Coronary artery (tissue), 2 donors: ENCODE measurements around the gene KRT77.
A peak's percentile ranks its signal among the peaks of the same experiment; 100 is the strongest.

Experiments
- DNase-seq: peaks from one replicate; pipeline ENCODE4 v3.0.0-alpha.2; 2017; ENCODE audit warnings: low spot score
- H3K27ac ChIP-seq, 2 donors: fragments of 200-600 bp; sonication (generic); one replicate each; pipeline ENCODE4 v1.5.1; 2016 to 2019
- H3K4me3 ChIP-seq: fragments of 200-600 bp; sonication (generic); 2 replicates; pipeline ENCODE4 v1.5.1; 2016; ENCODE audit warnings: mild to moderate bottlenecking, moderate library complexity
- CTCF ChIP-seq: fragments of 200-600 bp; sonication (generic); IDR thresholded peaks from one replicate; pipeline ENCODE4 v1.5.1; 2019; ENCODE audit warnings: antibody characterized with exemption

KRT77 gene

GRCh38 chr12:52660934-52661499 lies 42.3 kb downstream of the KRT77 start:
- no peak for TF ChIP-seq CTCF

GRCh38 chr12:52659951-52660350 lies 43.4 kb downstream of the KRT77 start:
- no peak for TF ChIP-seq CTCF
- Histone ChIP-seq H3K4me3 (no peak overlapping the region), H3K27ac (no peak overlapping the region)
- DNase-seq: peak; percentile 16

More at GRCh38 chr12:52660934-52661499, 42.3 kb downstream of the KRT77 start:
- no peak overlapping the region for H3K27ac ChIP-seq
- no peak overlapping the region for H3K4me3 ChIP-seq
- no peak for DNase-seq

- TF ChIP-seq CTCF: no peak
- no peak overlapping the region for H3K27ac ChIP-seq
- DNase-seq: peak; percentile 47
- H3K4me3 ChIP-seq: no peak overlapping the region
These were observed 43.9 kb downstream of the KRT77 start for GRCh38 chr12:52659395-52659794.

GRCh38 chr12:52658196-52658595 lies 45.1 kb downstream of the KRT77 start:
- no peak overlapping the region for H3K27ac ChIP-seq
- DNase-seq: peak; percentile 50
- no peak overlapping the region for H3K4me3 ChIP-seq
- no peak for TF ChIP-seq CTCF

GRCh38 chr12:52657250-52657902 lies 45.9 kb downstream of the KRT77 start:
- DNase-seq: peak; percentile 36
- Histone ChIP-seq H3K4me3 (no peak overlapping the region), H3K27ac (no peak overlapping the region)
- no peak for TF ChIP-seq CTCF

- no peak for DNase-seq
- H3K27ac ChIP-seq: no peak overlapping the region
These were observed 46.7 kb downstream of the KRT77 start for GRCh38 chr12:52656616-52657015.

More at GRCh38 chr12:52656616-52657015, 46.7 kb downstream of the KRT77 start:
- no peak for TF ChIP-seq CTCF
- H3K4me3 ChIP-seq: no peak overlapping the region
